Panc1 (cell line): ENCODE measurements around the gene GBA2. TPM values are rescaled to one million over a fixed set of nuclear protein-coding genes. Genes with fewer than 3 reads are reported as not detected.
A peak's percentile ranks its signal among the peaks of the same experiment; 100 is the strongest.

ENCODE experiments used
- ATAC-seq: fragments of 200-7000 bp; cut with Tn5 transposase; 2 replicates; pipeline ENCODE4 v1.9.1; 2020; ENCODE audit warnings: mild to moderate bottlenecking, moderate library complexity
- BruUV-seq: library from RNA; stranded (reverse); fragments of 400-500 nt; replicated peaks from 2 replicates; lab custom pipeline; 2021; lab: Mats Ljungman, UMichigan
- CTCF ChIA-PET: fragments of 300-600 bp; sonication (Branson Sonifier 250); formaldehyde crosslinking; loops from one replicate; lab custom pipeline; 2022; ENCODE audit warnings: antibody characterized with exemption; lab: Charles Lee
- POLR2A ChIA-PET: fragments of 300-600 bp; sonication (Branson Sonifier 250); formaldehyde crosslinking; loops from one replicate; lab custom pipeline; 2022; ENCODE audit warnings: antibody characterized with exemption; lab: Charles Lee
- DNase-seq: peaks from one replicate; pipeline ENCODE4 v3.0.0-alpha.2; 2010; ENCODE audit warnings: low read depth, low spot score
- H3K27ac ChIP-seq: 2 replicates; pipeline ENCODE4 v1.5.1; 2011; ENCODE audit warnings: mild to moderate bottlenecking, low read length, inconsistent platforms
- H3K27me3 ChIP-seq: fragments of 200-500 bp; sonication (Bioruptor generic); 2 replicates; pipeline ENCODE4 v1.6.0; 2014; ENCODE audit warnings: low read length, inconsistent platforms; ENCODE audit not compliant: control insufficient read depth, insufficient read depth
- H3K36me3 ChIP-seq: fragments of 200-500 bp; sonication (Bioruptor generic); 2 replicates; pipeline ENCODE4 v1.5.1; 2014; ENCODE audit warnings: inconsistent platforms, mild to moderate bottlenecking, low read length, moderate library complexity; ENCODE audit not compliant: control insufficient read depth, insufficient read depth
- H3K4me1 ChIP-seq: 2 replicates; pipeline ENCODE4 v1.5.1; 2011; ENCODE audit warnings: inconsistent platforms, mild to moderate bottlenecking, low read length, moderate library complexity; ENCODE audit not compliant: control insufficient read depth, insufficient read depth
- H3K4me3 ChIP-seq, 2 experiments: 2 replicates each; pipeline ENCODE4 v1.5.1; 2011 to 2012; ENCODE audit warnings: low read depth in 2 of 2, low read length in 2 of 2, mild to moderate bottlenecking in 2 of 2, inconsistent platforms in 1 of 2, moderate library complexity in 1 of 2
- H3K9me3 ChIP-seq: fragments of 200-500 bp; sonication (Bioruptor generic); 2 replicates; pipeline ENCODE4 v1.5.1; 2014; ENCODE audit warnings: low read depth, mild to moderate bottlenecking, inconsistent platforms, low read length, moderate library complexity; ENCODE audit not compliant: control insufficient read depth, insufficient read depth
- POLR2AphosphoS5 ChIP-seq: IDR thresholded peaks from 2 replicates; pipeline ENCODE4 v1.6.1; 2012; ENCODE audit warnings: mild to moderate bottlenecking, low read depth, low read length, moderate library complexity
- SIN3A ChIP-seq: IDR thresholded peaks from 2 replicates; pipeline ENCODE4 v1.6.1; 2012; ENCODE audit warnings: low read depth, mild to moderate bottlenecking, low read length, moderate library complexity, borderline replicate concordance; ENCODE audit not compliant: insufficient read depth
- TCF7L2 ChIP-seq: IDR thresholded peaks from 2 replicates; pipeline ENCODE4 v1.6.1; 2011; ENCODE audit warnings: mild to moderate bottlenecking, low read depth, low read length, inconsistent platforms
- in situ Hi-C: cut with HindIII; loops from 2 replicates; pipeline ENCODE4 v1.10.0; 2016; ENCODE audit warnings: low sequenced_read_pairs, low pct_unique_long_range_greater_than_20kb
- intact Hi-C: fragments of 100-400 bp; cut with micrococcal nuclease; formaldehyde crosslinking; loops from one replicate; pipeline ENCODE4 v1.10.0; 2022; ENCODE audit not compliant: unreplicated experiment
- total RNA-seq: library from RNA; stranded (reverse); gene quantifications from one replicate; pipeline ENCODE4 v1.2.1, GENCODE V29; 2021; ENCODE audit not compliant: unreplicated experiment
- TF ChIP-seq, protein P1 (sequence below): fragments of 450-650 bp; IDR thresholded peaks from 2 replicates; pipeline ENCODE4 v1.5.1; 2017; ENCODE audit warnings: mild to moderate bottlenecking
- TF ChIP-seq, protein P2 (sequence below), 2 experiments: IDR thresholded peaks; 2 replicates each; pipeline ENCODE4 v1.6.1; 2011 to 2012; ENCODE audit warnings: low read depth in 2 of 2, control low read depth in 1 of 2, low read length in 1 of 2, mild to moderate bottlenecking in 1 of 2, moderate library complexity in 1 of 2; ENCODE audit not compliant: insufficient read depth in 1 of 2

Gene GBA2
- total RNA-seq, 1 experiment from 2014 or later = 109 TPM

DNA sequence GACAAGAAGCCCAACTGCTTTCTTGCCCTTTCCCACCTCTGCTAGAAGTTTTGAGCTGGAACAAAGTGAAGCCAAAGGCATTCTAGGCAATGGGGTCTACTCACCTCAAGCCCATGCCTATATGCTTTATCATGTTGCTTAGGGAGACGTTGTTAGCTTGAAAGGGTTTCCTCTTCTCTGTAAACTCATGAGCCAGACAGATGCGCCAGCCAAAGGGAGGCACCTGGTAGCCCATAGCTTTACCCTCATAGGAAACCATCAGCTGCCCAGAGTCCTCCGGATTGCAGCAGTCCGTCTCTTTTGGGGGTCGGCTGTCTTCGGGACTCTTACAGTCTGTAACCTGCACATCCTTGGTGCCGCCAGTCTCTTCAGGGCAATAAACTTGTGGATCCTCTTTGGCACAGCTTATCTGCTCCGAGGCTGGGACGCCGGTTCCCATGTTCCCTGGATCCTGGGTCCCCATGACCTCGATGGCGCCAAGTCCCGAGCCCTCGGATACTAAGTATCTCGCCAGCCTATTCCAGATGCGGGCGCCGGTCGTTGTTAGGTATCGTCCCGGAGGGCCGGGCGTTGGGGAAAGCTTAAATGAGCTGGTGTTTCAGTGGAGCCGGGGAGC lies 678 bp downstream of the GBA2 start:
- peak overlapping the region; percentile 94 for H3K27ac ChIP-seq
- DNase-seq (no peak), ATAC-seq (peak; percentile 0; the same call in 1 of the 2 replicates)
- H3K36me3 ChIP-seq = peaks cover 8% of the 10 kb centered on the region
- H3K27me3 ChIP-seq = no peaks in the 10 kb centered on the region
- CTCF ChIA-PET = interaction anchor here (0.6 to 1.7 kb wide), 3 partner anchors 11 to 20 kb away, joined by 3 to 5 read pairs (median 4); no protein-coding TSS in a partner anchor
- POLR2A ChIA-PET = no interaction called here
- BruUV-seq = no TSS peak
- in situ Hi-C loops = no loop called here
- H3K4me1 ChIP-seq = peaks cover 22% of the 10 kb centered on the region; the same call in 1 of the 2 replicates
- H3K4me3 ChIP-seq = peak overlapping the region; percentile 95 to 96
- intact Hi-C loops = no loop called here
- TF ChIP-seq, protein P1, sequence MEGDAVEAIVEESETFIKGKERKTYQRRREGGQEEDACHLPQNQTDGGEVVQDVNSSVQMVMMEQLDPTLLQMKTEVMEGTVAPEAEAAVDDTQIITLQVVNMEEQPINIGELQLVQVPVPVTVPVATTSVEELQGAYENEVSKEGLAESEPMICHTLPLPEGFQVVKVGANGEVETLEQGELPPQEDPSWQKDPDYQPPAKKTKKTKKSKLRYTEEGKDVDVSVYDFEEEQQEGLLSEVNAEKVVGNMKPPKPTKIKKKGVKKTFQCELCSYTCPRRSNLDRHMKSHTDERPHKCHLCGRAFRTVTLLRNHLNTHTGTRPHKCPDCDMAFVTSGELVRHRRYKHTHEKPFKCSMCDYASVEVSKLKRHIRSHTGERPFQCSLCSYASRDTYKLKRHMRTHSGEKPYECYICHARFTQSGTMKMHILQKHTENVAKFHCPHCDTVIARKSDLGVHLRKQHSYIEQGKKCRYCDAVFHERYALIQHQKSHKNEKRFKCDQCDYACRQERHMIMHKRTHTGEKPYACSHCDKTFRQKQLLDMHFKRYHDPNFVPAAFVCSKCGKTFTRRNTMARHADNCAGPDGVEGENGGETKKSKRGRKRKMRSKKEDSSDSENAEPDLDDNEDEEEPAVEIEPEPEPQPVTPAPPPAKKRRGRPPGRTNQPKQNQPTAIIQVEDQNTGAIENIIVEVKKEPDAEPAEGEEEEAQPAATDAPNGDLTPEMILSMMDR = no peak
- TF ChIP-seq SIN3A (no peak), POLR2AphosphoS5 (no peak), TCF7L2 (no peak)
- TF ChIP-seq, protein P2, sequence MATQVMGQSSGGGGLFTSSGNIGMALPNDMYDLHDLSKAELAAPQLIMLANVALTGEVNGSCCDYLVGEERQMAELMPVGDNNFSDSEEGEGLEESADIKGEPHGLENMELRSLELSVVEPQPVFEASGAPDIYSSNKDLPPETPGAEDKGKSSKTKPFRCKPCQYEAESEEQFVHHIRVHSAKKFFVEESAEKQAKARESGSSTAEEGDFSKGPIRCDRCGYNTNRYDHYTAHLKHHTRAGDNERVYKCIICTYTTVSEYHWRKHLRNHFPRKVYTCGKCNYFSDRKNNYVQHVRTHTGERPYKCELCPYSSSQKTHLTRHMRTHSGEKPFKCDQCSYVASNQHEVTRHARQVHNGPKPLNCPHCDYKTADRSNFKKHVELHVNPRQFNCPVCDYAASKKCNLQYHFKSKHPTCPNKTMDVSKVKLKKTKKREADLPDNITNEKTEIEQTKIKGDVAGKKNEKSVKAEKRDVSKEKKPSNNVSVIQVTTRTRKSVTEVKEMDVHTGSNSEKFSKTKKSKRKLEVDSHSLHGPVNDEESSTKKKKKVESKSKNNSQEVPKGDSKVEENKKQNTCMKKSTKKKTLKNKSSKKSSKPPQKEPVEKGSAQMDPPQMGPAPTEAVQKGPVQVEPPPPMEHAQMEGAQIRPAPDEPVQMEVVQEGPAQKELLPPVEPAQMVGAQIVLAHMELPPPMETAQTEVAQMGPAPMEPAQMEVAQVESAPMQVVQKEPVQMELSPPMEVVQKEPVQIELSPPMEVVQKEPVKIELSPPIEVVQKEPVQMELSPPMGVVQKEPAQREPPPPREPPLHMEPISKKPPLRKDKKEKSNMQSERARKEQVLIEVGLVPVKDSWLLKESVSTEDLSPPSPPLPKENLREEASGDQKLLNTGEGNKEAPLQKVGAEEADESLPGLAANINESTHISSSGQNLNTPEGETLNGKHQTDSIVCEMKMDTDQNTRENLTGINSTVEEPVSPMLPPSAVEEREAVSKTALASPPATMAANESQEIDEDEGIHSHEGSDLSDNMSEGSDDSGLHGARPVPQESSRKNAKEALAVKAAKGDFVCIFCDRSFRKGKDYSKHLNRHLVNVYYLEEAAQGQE (IDR thresholded peaks at IDR 0.05; ENCODE audit: insufficient read depth in 1 of 2, low read depth in 2 of 2, low read length in 1 of 2) = no peak
- H3K9me3 ChIP-seq = no peaks in the 10 kb centered on the region

DNA sequence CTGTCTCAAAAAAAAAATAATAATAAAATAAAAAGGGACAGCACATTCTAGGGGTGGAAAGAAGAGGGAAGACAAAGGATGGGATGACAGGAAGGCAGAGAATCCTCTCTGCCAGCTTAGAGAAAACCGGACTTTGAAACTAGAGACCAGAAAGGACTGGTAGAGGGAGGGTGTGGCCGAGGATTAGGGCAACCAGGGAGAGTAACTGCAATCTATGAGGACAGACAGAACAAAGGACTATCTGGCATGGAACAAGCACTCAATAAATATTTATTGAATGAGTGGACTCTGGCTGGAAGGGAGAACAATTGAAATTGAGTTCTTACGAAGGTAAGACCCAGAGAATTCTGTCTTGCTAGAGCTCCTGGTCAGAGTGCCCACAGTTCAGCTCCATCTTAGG lies 2.4 kb downstream of the GBA2 start:
- no peak for ATAC-seq
- CTCF ChIA-PET = interaction anchor here (0.5 to 1.1 kb wide), 2 partner anchors 10 to 54 kb away, joined by 3 read pairs; no protein-coding TSS in a partner anchor

More for the DNA sequence above, 2.4 kb downstream of the GBA2 start:
- TF ChIP-seq SIN3A (no peak), TCF7L2 (no peak), POLR2AphosphoS5 (no peak)
- TF ChIP-seq, protein P1 = no peak
- TF ChIP-seq, protein P2 (IDR thresholded peaks at IDR 0.05; ENCODE audit: insufficient read depth in 1 of 2, low read depth in 2 of 2, low read length in 1 of 2) = no peak
- H3K27ac ChIP-seq = peak overlapping the region; percentile 94
- H3K4me3 ChIP-seq = peak overlapping the region; percentile 95 to 96
- H3K9me3 ChIP-seq = no peaks in the 10 kb centered on the region
- peaks cover 22% of the 10 kb centered on the region; the same call in 1 of the 2 replicates for H3K4me1 ChIP-seq
- no TSS peak for BruUV-seq
- in situ Hi-C loops (no loop called here), intact Hi-C loops (no loop called here)
- DNase-seq = no peak
- no peaks in the 10 kb centered on the region for H3K27me3 ChIP-seq
- peaks cover 14% of the 10 kb centered on the region for H3K36me3 ChIP-seq
- POLR2A ChIA-PET = no interaction called here
